Activated CD4-positive, alpha-beta T cell treated with anti-CD3 and anti-CD28 coated beads for 1 hour (primary cell): ENCODE results near the gene ZNF300.
"Not testable (repeated sequence)": the region's sequence is repeated elsewhere in the genome, so short reads cannot be mapped to it uniquely, and the experiment has no call there.

ENCODE experiments used
- DNase-seq: peaks from one replicate; pipeline ENCODE4 v3.0.0-alpha.2; 2020

The ZNF300 gene

GRCh38 chr5:150845185-150845859 lies 59.5 kb downstream of the ZNF300 start:
- DNase-seq: not testable (repeated sequence)
